Subcutaneous adipose tissue (tissue), 4 donors: ENCODE data around the gene PDLIM7. TPM values are rescaled to one million over a fixed set of nuclear protein-coding genes. Genes with fewer than 3 reads are reported as not detected.

Experiments
- CTCF ChIP-seq: fragments of 450-650 bp; IDR thresholded peaks from one replicate; pipeline ENCODE4 v1.5.1; 2016; ENCODE audit warnings: low read depth, mild to moderate bottlenecking, control low read depth, antibody characterized with exemption, moderate library complexity
- total RNA-seq, 4 donors: library from RNA; depleted of rRNA; stranded (reverse); fragments of >200 nt; gene quantifications; one replicate each; pipeline ENCODE4 v1.1.0, GENCODE V29; 2016

The PDLIM7 gene
- total RNA-seq, 4 donors from 2014 or later: 11.2 to 43.1 (median 16.6) TPM

GRCh38 chr5:177496727-177497291 lies 595 bp downstream of the PDLIM7 start:
- no peak for TF ChIP-seq CTCF

- no peak for TF ChIP-seq CTCF
Observed at GRCh38 chr5:177496070-177496726, 1.2 kb downstream of the PDLIM7 start.

DNA sequence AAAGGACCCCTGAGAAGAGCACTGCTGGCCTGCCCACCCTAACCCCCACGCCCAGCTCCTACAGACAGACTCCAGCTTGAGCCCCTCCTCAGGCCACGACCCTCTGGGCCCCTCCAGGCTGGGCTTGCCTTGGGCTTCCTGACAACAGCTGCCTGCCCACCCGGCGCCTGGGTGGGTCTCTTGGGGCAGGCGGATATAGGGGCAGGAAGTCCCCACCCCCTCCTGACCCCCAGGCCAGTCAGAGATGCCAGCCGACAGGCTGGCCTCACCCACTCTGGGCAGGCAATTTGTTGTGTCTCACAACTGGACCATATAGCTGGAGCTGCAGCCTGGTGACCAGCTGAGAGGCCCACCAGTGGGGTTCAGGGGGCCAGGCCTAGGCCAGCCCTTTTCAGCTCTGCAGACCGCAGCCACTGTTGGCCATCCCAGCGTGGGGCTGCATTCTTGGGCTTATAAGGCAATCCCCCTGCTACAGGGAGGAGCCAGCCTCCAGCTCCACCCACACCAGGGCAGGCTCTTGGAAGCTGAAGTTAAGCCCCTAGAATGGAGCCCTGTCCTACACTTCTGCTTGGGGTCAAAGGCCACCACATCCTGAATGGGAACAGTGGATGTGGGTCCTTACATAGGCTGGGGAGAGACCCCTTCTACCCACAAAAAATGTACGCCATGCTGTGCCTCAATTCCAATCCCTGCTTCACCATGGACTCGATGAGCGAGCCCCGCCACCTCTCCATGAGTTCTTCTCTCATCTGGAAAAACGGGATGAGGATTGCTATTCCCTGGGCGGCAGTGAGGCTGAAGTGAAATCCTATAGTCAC lies 2.0 kb downstream of the PDLIM7 start:
- TF ChIP-seq CTCF: no peak

GRCh38 chr5:177494346-177495195 lies 2.8 kb downstream of the PDLIM7 start:
- TF ChIP-seq CTCF: no peak

DNA sequence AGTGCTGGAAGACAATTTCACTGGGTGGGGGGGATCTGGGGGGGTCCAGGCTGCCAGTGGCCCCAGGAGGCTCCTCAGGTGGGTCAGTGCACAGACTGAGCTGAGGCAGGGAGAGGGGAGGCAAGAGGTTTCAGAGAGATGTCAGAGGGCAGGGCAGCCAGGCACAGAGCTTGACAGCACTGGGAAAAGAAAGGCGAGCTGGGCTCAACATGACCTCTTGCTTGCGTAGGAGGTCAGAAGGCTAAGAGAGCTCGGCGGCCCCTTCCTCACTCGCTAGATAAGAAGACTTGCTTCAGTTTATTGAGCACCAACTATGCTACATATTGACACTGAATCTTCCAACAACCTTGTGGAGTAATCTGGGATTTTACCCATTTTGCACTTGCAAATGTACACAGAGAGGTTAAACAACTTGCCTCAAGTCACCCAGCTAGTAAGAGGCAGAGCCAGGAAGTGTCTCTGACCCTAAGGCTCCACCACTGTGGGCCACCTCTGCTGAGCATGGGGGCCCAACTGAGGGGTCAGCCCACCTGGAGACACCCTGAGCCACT lies 3.5 kb downstream of the PDLIM7 start:
- no peak for TF ChIP-seq CTCF

DNA sequence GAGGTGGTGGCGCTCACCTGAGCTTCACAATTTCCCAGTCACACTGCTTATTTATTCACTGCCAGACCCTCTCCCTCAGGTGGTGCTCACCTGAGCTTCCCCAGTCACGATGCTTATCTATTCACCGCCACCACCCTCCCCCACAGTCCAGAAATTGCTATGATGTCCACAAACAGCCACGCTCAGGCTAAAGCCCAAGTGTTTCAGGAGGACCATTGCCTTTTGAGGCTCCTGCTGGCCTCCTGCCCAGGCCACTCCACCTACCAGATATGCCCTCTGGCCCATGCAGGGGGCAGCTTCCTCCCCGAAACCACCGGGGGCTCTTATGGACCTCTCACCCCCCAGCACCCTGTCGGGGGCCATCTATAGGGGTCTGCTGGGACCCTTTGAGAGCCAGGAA lies 4.6 kb downstream of the PDLIM7 start:
- TF ChIP-seq CTCF: no peak
